GM23338 (cell line): ENCODE results near the gene MPHOSPH8. TPM values are rescaled to one million over a fixed set of nuclear protein-coding genes. Genes with fewer than 3 reads are reported as not detected.

Experiments
- ATAC-seq: fragments of 200-7000 bp; cut with Tn5 transposase; 3 replicates; pipeline ENCODE4 v1.9.1; 2020
- DNase-seq: peaks from one replicate; pipeline ENCODE4 v3.0.0-alpha.2; 2015; ENCODE audit warnings: low spot score
- H2AFZ ChIP-seq: fragments of 200-600 bp; sonication (generic); 2 replicates; pipeline ENCODE4 v1.8.0; 2016; ENCODE audit warnings: antibody characterized with exemption, mild to moderate bottlenecking, moderate library complexity
- H3F3A ChIP-seq: fragments of 200-600 bp; sonication (generic); replicated peaks from 2 replicates; pipeline ENCODE4 v1.8.0; 2017; ENCODE audit warnings: antibody characterized with exemption, mixed run types, low read depth
- H3K27ac ChIP-seq: fragments of 200-600 bp; sonication (generic); 2 replicates; pipeline ENCODE4 v1.6.1; 2016; ENCODE audit warnings: low read depth
- H3K27me3 ChIP-seq: fragments of 200-600 bp; sonication (generic); 2 replicates; pipeline ENCODE4 v1.8.0; 2016; ENCODE audit warnings: mild to moderate bottlenecking, mixed run types, moderate library complexity; ENCODE audit not compliant: insufficient read depth
- H3K36me3 ChIP-seq: fragments of 200-600 bp; sonication (generic); 2 replicates; pipeline ENCODE4 v1.8.0; 2016; ENCODE audit warnings: mild to moderate bottlenecking; ENCODE audit not compliant: insufficient read depth
- H3K4me1 ChIP-seq: fragments of 200-600 bp; sonication (generic); 2 replicates; pipeline ENCODE4 v1.8.0; 2016; ENCODE audit warnings: mild to moderate bottlenecking, moderate library complexity; ENCODE audit not compliant: insufficient read depth
- H3K4me2 ChIP-seq: fragments of 200-600 bp; sonication (generic); 2 replicates; pipeline ENCODE4 v1.7.1; 2017; ENCODE audit warnings: mixed run types
- H3K4me3 ChIP-seq: fragments of 200-600 bp; sonication (generic); 2 replicates; pipeline ENCODE4 v1.6.1; 2016; ENCODE audit warnings: mixed run types
- H3K79me2 ChIP-seq: fragments of 200-600 bp; sonication (generic); replicated peaks from 2 replicates; pipeline ENCODE4 v1.8.0; 2017; ENCODE audit warnings: mild to moderate bottlenecking; ENCODE audit not compliant: insufficient read depth
- H3K9me2 ChIP-seq: fragments of 200-600 bp; sonication (generic); 2 replicates; pipeline ENCODE4 v1.8.0; 2017; ENCODE audit not compliant: insufficient read depth
- H4K20me1 ChIP-seq: fragments of 200-600 bp; sonication (generic); replicated peaks from 2 replicates; pipeline ENCODE4 v1.8.0; 2017; ENCODE audit warnings: mild to moderate bottlenecking; ENCODE audit not compliant: insufficient read depth
- H3K27ac Mint-ChIP-seq: 2 replicates; pipeline ENCODE4 v1.8.0; 2020; ENCODE audit warnings: inconsistent platforms, mild to moderate bottlenecking, moderate library complexity, mixed read lengths
- H3K27me3 Mint-ChIP-seq: 3 replicates; pipeline ENCODE4 v1.8.0; 2022; ENCODE audit warnings: low read depth, mild to moderate bottlenecking, moderate library complexity, mixed read lengths, inconsistent platforms; ENCODE audit not compliant: insufficient read depth, poor library complexity
- H3K36me3 Mint-ChIP-seq: 3 replicates; pipeline ENCODE4 v1.8.0; 2021; ENCODE audit warnings: low read depth, mild to moderate bottlenecking, inconsistent platforms, moderate library complexity, mixed read lengths
- H3K4me1 Mint-ChIP-seq: 3 replicates; pipeline ENCODE4 v1.8.0; 2020; ENCODE audit warnings: mild to moderate bottlenecking, inconsistent platforms, mixed read lengths
- H3K4me3 Mint-ChIP-seq: 3 replicates; pipeline ENCODE4 v1.8.0; 2021; ENCODE audit warnings: moderate library complexity, mild to moderate bottlenecking, inconsistent platforms, mixed read lengths
- H3K9me3 Mint-ChIP-seq: 3 replicates; pipeline ENCODE4 v1.8.0; 2020; ENCODE audit warnings: moderate library complexity, mild to moderate bottlenecking, inconsistent platforms, mixed read lengths
- CTCF ChIP-seq, 2 experiments: fragments of 200-600 bp in 1 of 2; sonication (generic) in 1 of 2; conservative IDR thresholded peaks; 2 replicates each; pipeline versions ENCODE4 v1.5.1 to v1.6.1; 2016 to 2017; ENCODE audit warnings: antibody characterized with exemption in 2 of 2, low read depth in 2 of 2, mild to moderate bottlenecking in 2 of 2, moderate library complexity in 1 of 2
- REST ChIP-seq: IDR thresholded peaks from one replicate; pipeline ENCODE4 v1.6.1; 2018; ENCODE audit warnings: antibody characterized with exemption; ENCODE audit not compliant: unreplicated experiment
- polyA plus RNA-seq: library from polyadenylated mRNA; unstranded; fragments of >200 nt; fragmentation: Nextera tagmentation; extraction: Ambion mirVana; gene quantifications from 2 replicates; pipeline ENCODE4 v1.2.1, GENCODE V29; 2016
- total RNA-seq: library from RNA; depleted of rRNA; stranded (reverse); fragments of >200 nt; shearing (Covaris generic); gene quantifications from 2 replicates; pipeline ENCODE4 v1.2.3, GENCODE V29; 2014

MPHOSPH8 gene
- total and polyA plus RNA-seq, 2 experiments from 2014 or later, result 15.6 to 31.9 TPM

GRCh38 chr13:19606737-19607136, 26.7 kb upstream of the MPHOSPH8 start:
- H3K9me3 Mint-ChIP-seq, result peaks cover 64% of the 10 kb centered on the region

More at GRCh38 chr13:19606737-19607136, 26.7 kb upstream of the MPHOSPH8 start:
- DNase-seq, result no peak
- Mint-ChIP-seq H3K36me3 (peaks cover 55% of the 10 kb centered on the region), H3K4me3 (no peak overlapping the region), H3K27me3 (peaks cover 10% of the 10 kb centered on the region), H3K4me1 (no peaks in the 10 kb centered on the region; the same call in 1 of the 3 replicates), H3K27ac (no peak overlapping the region)
- Histone ChIP-seq H3K4me3 (no peak overlapping the region), H3K4me2 (no peak overlapping the region), H3K27me3 (peaks cover 23% of the 10 kb centered on the region), H3K9me2 (no peaks in the 10 kb centered on the region), H3F3A (peaks cover 6% of the 10 kb centered on the region; the same call in 1 of the 2 replicates), H3K79me2 (peaks cover 13% of the 10 kb centered on the region), H3K4me1 (no peaks in the 10 kb centered on the region; the same call in 1 of the 2 replicates), H3K27ac (no peak overlapping the region), H4K20me1 (no peaks in the 10 kb centered on the region), H2AFZ (no peak overlapping the region), H3K36me3 (peaks cover 7% of the 10 kb centered on the region)
- ATAC-seq, result no peak
- no peak for TF ChIP-seq REST
- TF ChIP-seq CTCF (conservative IDR thresholded peaks at IDR 0.05; ENCODE audit: low read depth in 2 of 2), result no peak
